Neural cell (in vitro differentiated cells): ENCODE results near the gene AIP. TPM values are rescaled to one million over a fixed set of nuclear protein-coding genes. Genes with fewer than 3 reads are reported as not detected.

Experiments
- H2AFZ ChIP-seq: fragments of 200-600, 300-800 bp; sonication (generic), shearing (Covaris generic); 2 replicates; pipeline ENCODE4 v1.6.0; 2014; ENCODE audit warnings: low read depth, mild to moderate bottlenecking, antibody characterized with exemption, low read length, moderate library complexity
- H3F3A ChIP-seq: fragments of 200-600 bp; shearing (Covaris generic); 2 replicates; pipeline ENCODE4 v1.6.1; 2016; ENCODE audit warnings: mild to moderate bottlenecking, moderate library complexity, mixed read lengths, antibody characterized with exemption, low read length; ENCODE audit not compliant: insufficient read depth, poor library complexity, severe bottlenecking
- H3K27ac ChIP-seq: fragments of 200-600, 300-800 bp; sonication (generic), shearing (Covaris generic); 2 replicates; pipeline ENCODE4 v1.5.1; 2014; ENCODE audit warnings: mild to moderate bottlenecking, low read length, moderate library complexity
- H3K27me3 ChIP-seq: fragments of 300-800, 200-600 bp; sonication (generic), shearing (Covaris generic); 2 replicates; pipeline ENCODE4 v1.6.0; 2014; ENCODE audit warnings: mild to moderate bottlenecking, low read depth, low read length, moderate library complexity; ENCODE audit not compliant: insufficient read depth
- H3K36me3 ChIP-seq: fragments of 300-800, 200-600 bp; sonication (generic), shearing (Covaris generic); 2 replicates; pipeline ENCODE4 v1.5.1; 2014; ENCODE audit warnings: mild to moderate bottlenecking, antibody characterized with exemption, low read length, moderate library complexity; ENCODE audit not compliant: insufficient read depth
- H3K4me2 ChIP-seq: fragments of 300-800, 200-600 bp; sonication (generic), shearing (Covaris generic); 2 replicates; pipeline ENCODE4 v1.6.0; 2014; ENCODE audit warnings: mild to moderate bottlenecking, low read length
- H3K4me3 ChIP-seq: fragments of 300-800, 200-600 bp; sonication (generic), shearing (Covaris generic); 2 replicates; pipeline ENCODE4 v1.5.1; 2014; ENCODE audit warnings: mild to moderate bottlenecking, low read length, moderate library complexity
- H3K79me2 ChIP-seq: fragments of 200-600 bp; shearing (Covaris generic); replicated peaks from 2 replicates; pipeline ENCODE4 v1.6.0; 2014; ENCODE audit warnings: mild to moderate bottlenecking, low read length, moderate library complexity; ENCODE audit not compliant: insufficient read depth
- H3K9ac ChIP-seq: fragments of 300-800, 200-600 bp; sonication (generic), shearing (Covaris generic); 2 replicates; pipeline ENCODE4 v1.6.1; 2016; ENCODE audit warnings: mild to moderate bottlenecking, low read length, mixed read lengths
- H3K9me2 ChIP-seq: fragments of 200-600 bp; shearing (Covaris generic); 2 replicates; pipeline ENCODE4 v1.6.1; 2016; ENCODE audit warnings: mild to moderate bottlenecking, low read length, mixed read lengths; ENCODE audit not compliant: insufficient read depth
- H3K9me3 ChIP-seq: fragments of 200-600, 300-800 bp; sonication (generic), shearing (Covaris generic); 2 replicates; pipeline ENCODE4 v1.6.1; 2016; ENCODE audit warnings: mild to moderate bottlenecking, mixed run types, low read length, moderate library complexity, mixed read lengths
- H4K20me1 ChIP-seq: fragments of 200-600 bp; shearing (Covaris generic); 2 replicates; pipeline ENCODE4 v1.6.1; 2016; ENCODE audit warnings: mild to moderate bottlenecking, mixed run types; ENCODE audit not compliant: insufficient read depth
- EP300 ChIP-seq: fragments of 450-650 bp; conservative IDR thresholded peaks from 2 replicates; pipeline ENCODE4 v1.6.1; 2014; ENCODE audit warnings: antibody characterized with exemption, mild to moderate bottlenecking, moderate library complexity; ENCODE audit not compliant: poor library complexity, severe bottlenecking
- EZH2 ChIP-seq: fragments of 200-600, 300-800 bp; shearing (Covaris generic), sonication (generic); IDR thresholded peaks from 2 replicates; pipeline ENCODE4 v1.6.1; 2014; ENCODE audit warnings: antibody characterized with exemption, low read length, borderline replicate concordance, mild to moderate bottlenecking; ENCODE audit not compliant: insufficient read depth, poor library complexity, severe bottlenecking
- MXI1 ChIP-seq: fragments of 450-650 bp; conservative IDR thresholded peaks from 2 replicates; pipeline ENCODE4 v1.6.1; 2014; ENCODE audit warnings: antibody characterized with exemption, mild to moderate bottlenecking; ENCODE audit not compliant: poor library complexity, severe bottlenecking
- POLR2AphosphoS5 ChIP-seq: IDR thresholded peaks from 2 replicates; pipeline ENCODE4 v1.6.1; 2012
- RAD21 ChIP-seq: fragments of 450-650 bp; conservative IDR thresholded peaks from 2 replicates; pipeline ENCODE4 v1.6.1; 2014; ENCODE audit warnings: antibody characterized with exemption, mild to moderate bottlenecking, moderate library complexity
- SMC3 ChIP-seq: fragments of 450-650 bp; conservative IDR thresholded peaks from 2 replicates; pipeline ENCODE4 v1.6.1; 2014; ENCODE audit warnings: antibody characterized with exemption, mild to moderate bottlenecking, moderate library complexity; ENCODE audit not compliant: poor library complexity
- TAF1 ChIP-seq: IDR thresholded peaks from 2 replicates; pipeline ENCODE4 v1.6.1; 2012; ENCODE audit warnings: low read depth
- polyA plus RNA-seq: library from polyadenylated mRNA; depleted of rRNA; stranded (reverse); fragments of >200 nt; gene quantifications from 2 replicates; pipeline ENCODE4 v1.2.3, GENCODE V29; 2014
- TF ChIP-seq, protein P1 (sequence below): IDR thresholded peaks from 2 replicates; pipeline ENCODE4 v1.6.1; 2012; ENCODE audit warnings: borderline replicate concordance
- TF ChIP-seq, protein P2 (sequence below): fragments of 450-650 bp; IDR thresholded peaks from 2 replicates; pipeline ENCODE4 v1.5.1; 2014; ENCODE audit warnings: antibody characterized with exemption, mild to moderate bottlenecking, moderate library complexity; ENCODE audit not compliant: poor library complexity, severe bottlenecking

AIP gene
- polyA plus RNA-seq, 1 donor from 2014 or later = 83.9 TPM

DNA sequence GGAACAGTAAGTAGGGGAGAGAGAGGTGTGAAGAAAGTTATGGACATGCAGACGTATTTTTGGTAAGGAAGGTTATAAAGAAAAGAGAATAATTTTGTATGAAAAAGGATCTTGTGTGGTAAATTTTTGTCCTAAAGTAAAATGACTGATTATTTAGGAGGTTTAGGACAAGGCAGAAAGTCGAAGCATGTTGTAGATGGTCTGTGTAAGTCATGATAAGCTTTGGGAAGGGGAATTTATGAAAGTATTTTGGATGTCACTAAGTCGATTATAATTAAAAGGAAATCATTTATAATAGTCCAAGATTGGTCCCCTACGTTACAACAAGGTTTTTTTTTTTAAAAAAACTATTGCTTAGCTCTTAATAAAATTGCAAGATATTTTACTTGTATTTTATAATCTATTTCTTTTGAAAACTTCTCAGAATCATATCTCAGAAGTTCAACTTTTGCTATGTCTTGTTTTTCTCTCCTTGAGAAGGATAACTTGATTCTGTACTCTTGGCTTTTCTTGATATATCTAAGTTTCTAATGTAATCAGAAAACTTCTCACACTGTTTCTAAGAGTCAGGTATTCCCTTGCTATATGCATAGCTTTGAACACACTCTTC lies 51.3 kb downstream of the AIP start:
- no peaks in the 10 kb centered on the region for H3K27me3 ChIP-seq
- H2AFZ ChIP-seq = no peak overlapping the region
- no peak for TF ChIP-seq RAD21
- TF ChIP-seq POLR2AphosphoS5 = no peak
- TF ChIP-seq MXI1 = no peak
- TF ChIP-seq SMC3 = no peak
- no peak for TF ChIP-seq EP300
- TF ChIP-seq, protein P1, sequence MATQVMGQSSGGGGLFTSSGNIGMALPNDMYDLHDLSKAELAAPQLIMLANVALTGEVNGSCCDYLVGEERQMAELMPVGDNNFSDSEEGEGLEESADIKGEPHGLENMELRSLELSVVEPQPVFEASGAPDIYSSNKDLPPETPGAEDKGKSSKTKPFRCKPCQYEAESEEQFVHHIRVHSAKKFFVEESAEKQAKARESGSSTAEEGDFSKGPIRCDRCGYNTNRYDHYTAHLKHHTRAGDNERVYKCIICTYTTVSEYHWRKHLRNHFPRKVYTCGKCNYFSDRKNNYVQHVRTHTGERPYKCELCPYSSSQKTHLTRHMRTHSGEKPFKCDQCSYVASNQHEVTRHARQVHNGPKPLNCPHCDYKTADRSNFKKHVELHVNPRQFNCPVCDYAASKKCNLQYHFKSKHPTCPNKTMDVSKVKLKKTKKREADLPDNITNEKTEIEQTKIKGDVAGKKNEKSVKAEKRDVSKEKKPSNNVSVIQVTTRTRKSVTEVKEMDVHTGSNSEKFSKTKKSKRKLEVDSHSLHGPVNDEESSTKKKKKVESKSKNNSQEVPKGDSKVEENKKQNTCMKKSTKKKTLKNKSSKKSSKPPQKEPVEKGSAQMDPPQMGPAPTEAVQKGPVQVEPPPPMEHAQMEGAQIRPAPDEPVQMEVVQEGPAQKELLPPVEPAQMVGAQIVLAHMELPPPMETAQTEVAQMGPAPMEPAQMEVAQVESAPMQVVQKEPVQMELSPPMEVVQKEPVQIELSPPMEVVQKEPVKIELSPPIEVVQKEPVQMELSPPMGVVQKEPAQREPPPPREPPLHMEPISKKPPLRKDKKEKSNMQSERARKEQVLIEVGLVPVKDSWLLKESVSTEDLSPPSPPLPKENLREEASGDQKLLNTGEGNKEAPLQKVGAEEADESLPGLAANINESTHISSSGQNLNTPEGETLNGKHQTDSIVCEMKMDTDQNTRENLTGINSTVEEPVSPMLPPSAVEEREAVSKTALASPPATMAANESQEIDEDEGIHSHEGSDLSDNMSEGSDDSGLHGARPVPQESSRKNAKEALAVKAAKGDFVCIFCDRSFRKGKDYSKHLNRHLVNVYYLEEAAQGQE = no peak
- TF ChIP-seq, protein P2, sequence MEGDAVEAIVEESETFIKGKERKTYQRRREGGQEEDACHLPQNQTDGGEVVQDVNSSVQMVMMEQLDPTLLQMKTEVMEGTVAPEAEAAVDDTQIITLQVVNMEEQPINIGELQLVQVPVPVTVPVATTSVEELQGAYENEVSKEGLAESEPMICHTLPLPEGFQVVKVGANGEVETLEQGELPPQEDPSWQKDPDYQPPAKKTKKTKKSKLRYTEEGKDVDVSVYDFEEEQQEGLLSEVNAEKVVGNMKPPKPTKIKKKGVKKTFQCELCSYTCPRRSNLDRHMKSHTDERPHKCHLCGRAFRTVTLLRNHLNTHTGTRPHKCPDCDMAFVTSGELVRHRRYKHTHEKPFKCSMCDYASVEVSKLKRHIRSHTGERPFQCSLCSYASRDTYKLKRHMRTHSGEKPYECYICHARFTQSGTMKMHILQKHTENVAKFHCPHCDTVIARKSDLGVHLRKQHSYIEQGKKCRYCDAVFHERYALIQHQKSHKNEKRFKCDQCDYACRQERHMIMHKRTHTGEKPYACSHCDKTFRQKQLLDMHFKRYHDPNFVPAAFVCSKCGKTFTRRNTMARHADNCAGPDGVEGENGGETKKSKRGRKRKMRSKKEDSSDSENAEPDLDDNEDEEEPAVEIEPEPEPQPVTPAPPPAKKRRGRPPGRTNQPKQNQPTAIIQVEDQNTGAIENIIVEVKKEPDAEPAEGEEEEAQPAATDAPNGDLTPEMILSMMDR = no peak
- no peak for TF ChIP-seq TAF1
- TF ChIP-seq EZH2 = no peak
- no peak overlapping the region for H3K4me2 ChIP-seq
- H3K9me2 ChIP-seq = no peaks in the 10 kb centered on the region
- no peaks in the 10 kb centered on the region for H3K9me3 ChIP-seq
- no peaks in the 10 kb centered on the region for H3F3A ChIP-seq
- H3K79me2 ChIP-seq = no peaks in the 10 kb centered on the region
- no peaks in the 10 kb centered on the region for H3K36me3 ChIP-seq
- H4K20me1 ChIP-seq = no peaks in the 10 kb centered on the region
- no peak overlapping the region for H3K9ac ChIP-seq
- no peak overlapping the region for H3K4me3 ChIP-seq
- no peak overlapping the region for H3K27ac ChIP-seq

DNA sequence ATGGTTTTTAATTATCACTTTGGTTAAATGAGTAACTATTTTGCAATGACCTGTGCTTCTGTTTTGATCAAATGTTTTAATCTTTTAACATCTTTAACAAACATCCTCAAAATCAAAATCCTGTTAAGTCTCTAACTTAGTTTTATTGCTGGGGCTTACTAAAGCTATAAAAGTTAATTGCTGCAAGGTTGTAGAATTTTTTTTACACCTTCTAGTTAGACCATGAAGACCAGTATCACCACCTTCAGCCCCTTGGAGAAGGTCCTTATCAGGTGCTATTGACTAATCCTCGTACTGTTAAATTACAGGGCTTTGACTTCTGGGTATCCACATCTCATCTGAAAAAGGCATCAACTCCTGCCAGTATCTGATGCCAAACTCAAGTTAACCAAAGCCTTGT lies 52.7 kb downstream of the AIP start:
- H3K79me2 ChIP-seq = no peaks in the 10 kb centered on the region

More for the DNA sequence above, 52.7 kb downstream of the AIP start:
- no peaks in the 10 kb centered on the region for H3K9me3 ChIP-seq
- no peaks in the 10 kb centered on the region for H3K27me3 ChIP-seq
- no peak overlapping the region for H3K4me3 ChIP-seq
- TF ChIP-seq MXI1 (no peak), TAF1 (no peak), RAD21 (no peak), EP300 (no peak), EZH2 (no peak), POLR2AphosphoS5 (no peak), SMC3 (no peak)
- TF ChIP-seq, protein P1 = no peak
- TF ChIP-seq, protein P2 = no peak
- H3K9ac ChIP-seq = no peak overlapping the region
- H3K27ac ChIP-seq = no peak overlapping the region
- H3K4me2 ChIP-seq = no peak overlapping the region
- no peaks in the 10 kb centered on the region for H3K36me3 ChIP-seq
- no peaks in the 10 kb centered on the region for H3F3A ChIP-seq
- no peak overlapping the region for H2AFZ ChIP-seq
- no peaks in the 10 kb centered on the region for H4K20me1 ChIP-seq
- H3K9me2 ChIP-seq = no peaks in the 10 kb centered on the region
